Motor neuron (in vitro differentiated cells): ENCODE data around the gene FBXO33. TPM values are rescaled to one million over a fixed set of nuclear protein-coding genes. Genes with fewer than 3 reads are reported as not detected.

Experiments
- ATAC-seq, 8 experiments: fragments of 200-7000 bp; cut with Tn5 transposase; replicated peaks in 6 of 8; 2 replicates each; pipeline ENCODE4 v1.8.0; 2021; ENCODE audit warnings: mild to moderate bottlenecking in 8 of 8, moderate library complexity in 8 of 8
- H3K27ac ChIP-seq, 2 donors: fragments of 250-450 bp; sonication (Bioruptor Pico); 2 replicates each; pipeline ENCODE4 v1.9.0; 2021; ENCODE audit warnings: antibody characterized with exemption in 2 of 2, mild to moderate bottlenecking in 2 of 2, moderate library complexity in 1 of 2
- H3K4me1 ChIP-seq, 2 donors: fragments of 250-450 bp; sonication (Bioruptor Pico); replicated peaks in 1 of 2; 2 replicates each; pipeline ENCODE4 v1.6.1; 2021; ENCODE audit warnings: antibody characterized with exemption in 2 of 2, mild to moderate bottlenecking in 2 of 2, moderate library complexity in 1 of 2
- H3K4me3 ChIP-seq, 5 donors: fragments of 250-450 bp; sonication (Bioruptor Pico); 2 replicates each; pipeline ENCODE4 v1.9.0; 2021; ENCODE audit warnings: antibody characterized with exemption in 5 of 5, mild to moderate bottlenecking in 5 of 5, moderate library complexity in 4 of 5
- WGBS, 10 experiments: fragments of 450-650 bp; shearing (Covaris generic); methylation state at CpG; one replicate each; pipeline ENCODE4 v1.0.0; 2022; 5-methylcytosine and 5-hydroxymethylcytosine counted together
- in situ Hi-C, 9 experiments: fragments of 400-800 bp; cut with MboI; loops; one replicate each; pipeline ENCODE4 v1.15.0; 2021; ENCODE audit warnings: low sequenced_read_pairs in 9 of 9, low pct_unique_long_range_greater_than_20kb in 2 of 9; ENCODE audit not compliant: unreplicated experiment in 9 of 9
- total RNA-seq, 8 experiments: library from RNA; unstranded; fragments of 300-600 nt; gene quantifications; 2 replicates each; pipeline versions ENCODE4 v1.2.3 to v1.2.4, GENCODE V29; 2022

Gene FBXO33
- total RNA-seq, 8 experiments from 2014 or later = 6.4 to 14.7 (median 10.1) TPM

GRCh38 chr14:39382463-39382862 lies 49.8 kb downstream of the FBXO33 start:
- Histone ChIP-seq H3K4me3 (no peak overlapping the region), H3K4me1 (no peaks in the 10 kb centered on the region), H3K27ac (no peak overlapping the region)
- no peak for ATAC-seq
- in situ Hi-C loops = no loop called here
- WGBS, 10 experiments = 79 to 100% (median 97%) methylated on average over 1 to 3 of the region's 3 CpGs; no CpG with 5 or more reads in 1 of the 10 experiments

GRCh38 chr14:39381366-39381765 lies 50.9 kb downstream of the FBXO33 start:
- no peak overlapping the region for H3K4me3 ChIP-seq
- in situ Hi-C loops = no loop called here
- 80 to 100% (median 97%) methylated on average over 2 to 4 of the region's 4 CpGs; no CpG with 5 or more reads in 1 of the 10 experiments for WGBS, 10 experiments
- no peaks in the 10 kb centered on the region for H3K4me1 ChIP-seq
- H3K27ac ChIP-seq = no peak overlapping the region
- no peak for ATAC-seq

- Histone ChIP-seq H3K4me1 (no peaks in the 10 kb centered on the region), H3K27ac (no peak overlapping the region), H3K4me3 (no peak overlapping the region)
- ATAC-seq = peak in 3 of 8 experiments; percentile 17 to 87 (median 76)
- in situ Hi-C loops = no loop called here
- 8 to 86% (median 61%) methylated on average over 3 to 4 of the region's 4 CpGs for WGBS, 10 experiments
Observed at GRCh38 chr14:39376667-39377403, 55.4 kb downstream of the FBXO33 start.

- Histone ChIP-seq H3K4me3 (no peak overlapping the region), H3K4me1 (no peaks in the 10 kb centered on the region), H3K27ac (no peak overlapping the region)
- ATAC-seq = no peak
- in situ Hi-C loops = no loop called here
Observed at GRCh38 chr14:39374851-39375250, 57.4 kb downstream of the FBXO33 start.

- 82 to 100% (median 94%) methylated on average over 1 of the region's 1 CpG; no CpG with 5 or more reads in 2 of the 10 experiments for WGBS, 10 experiments
- in situ Hi-C loops = no loop called here
- H3K27ac ChIP-seq = no peak overlapping the region
Observed at GRCh38 chr14:39372656-39373055, 59.6 kb downstream of the FBXO33 start.

GRCh38 chr14:39370415-39370814 lies 61.8 kb downstream of the FBXO33 start:
- no peak overlapping the region for H3K4me3 ChIP-seq
- 33 to 100% (median 96%) methylated on average over 1 to 9 of the region's 12 CpGs; no CpG with 5 or more reads in 1 of the 10 experiments for WGBS, 10 experiments
- no peak overlapping the region for H3K27ac ChIP-seq
- H3K4me1 ChIP-seq = peaks cover 0 to 5% of the 10 kb centered on the region in 2 donors
- in situ Hi-C loops = no loop called here
- ATAC-seq = no peak

More at GRCh38 chr14:39372656-39373055, 59.6 kb downstream of the FBXO33 start:
- peaks cover 0 to 5% of the 10 kb centered on the region in 2 donors for H3K4me1 ChIP-seq
- H3K4me3 ChIP-seq = no peak overlapping the region
- no peak for ATAC-seq

GRCh38 chr14:39369029-39369428 lies 63.2 kb downstream of the FBXO33 start:
- ATAC-seq = no peak
- in situ Hi-C loops = no loop called here
- 50 to 100% (median 94%) methylated on average over 1 to 2 of the region's 2 CpGs; no CpG with 5 or more reads in 4 of the 10 experiments for WGBS, 10 experiments

GRCh38 chr14:39368261-39368959 lies 63.8 kb downstream of the FBXO33 start:
- Histone ChIP-seq H3K27ac (no peak overlapping the region), H3K4me3 (no peak overlapping the region), H3K4me1 (peaks cover 0 to 5% of the 10 kb centered on the region in 2 donors)
- ATAC-seq = peak in 5 of 8 experiments; percentile 52 to 80 (median 70)
- WGBS, 10 experiments = 28 to 67% (median 50%) methylated on average over 3 to 4 of the region's 4 CpGs
- in situ Hi-C loops = no loop called here

More at GRCh38 chr14:39369029-39369428, 63.2 kb downstream of the FBXO33 start:
- peaks cover 0 to 5% of the 10 kb centered on the region in 2 donors for H3K4me1 ChIP-seq
- H3K4me3 ChIP-seq = no peak overlapping the region
- H3K27ac ChIP-seq = no peak overlapping the region

- peak in 1 of 8 experiments; percentile 27 for ATAC-seq
- peaks cover 0 to 5% of the 10 kb centered on the region in 2 donors for H3K4me1 ChIP-seq
- H3K4me3 ChIP-seq = no peak overlapping the region
- in situ Hi-C loops = no loop called here
- 20 to 80% methylated on average over 1 to 2 of the region's 2 CpGs; no CpG with 5 or more reads in 8 of the 10 experiments for WGBS, 10 experiments
- H3K27ac ChIP-seq = no peak overlapping the region
Observed at GRCh38 chr14:39367387-39367751, 64.9 kb downstream of the FBXO33 start.

- peak in 3 of 8 experiments; percentile 15 to 17 (median 15) for ATAC-seq
Observed at GRCh38 chr14:39366460-39367386, 65.5 kb downstream of the FBXO33 start.

GRCh38 chr14:39365354-39365753 lies 66.9 kb downstream of the FBXO33 start:
- no peak for ATAC-seq

More at GRCh38 chr14:39366460-39367386, 65.5 kb downstream of the FBXO33 start:
- H3K4me1 ChIP-seq = peaks cover 0 to 5% of the 10 kb centered on the region in 2 donors
- H3K27ac ChIP-seq = no peak overlapping the region
- in situ Hi-C loops = no loop called here
- no peak overlapping the region for H3K4me3 ChIP-seq
- 83 to 100% (median 100%) methylated on average over 1 to 8 of the region's 10 CpGs; no CpG with 5 or more reads in 6 of the 10 experiments for WGBS, 10 experiments

GRCh38 chr14:39364509-39364908 lies 67.7 kb downstream of the FBXO33 start:
- ATAC-seq = no peak
- no peak overlapping the region for H3K4me3 ChIP-seq
- 67 to 100% (median 91%) methylated on average over 1 of the region's 1 CpG for WGBS, 10 experiments
- H3K27ac ChIP-seq = no peak overlapping the region
- in situ Hi-C loops = no loop called here
- H3K4me1 ChIP-seq = peaks cover 0 to 3% of the 10 kb centered on the region in 2 donors

More at GRCh38 chr14:39365354-39365753, 66.9 kb downstream of the FBXO33 start:
- in situ Hi-C loops = no loop called here
- H3K4me1 ChIP-seq = peaks cover 0 to 5% of the 10 kb centered on the region in 2 donors
- H3K27ac ChIP-seq = no peak overlapping the region
- 83 to 100% (median 100%) methylated on average over 1 of the region's 1 CpG; no CpG with 5 or more reads in 6 of the 10 experiments for WGBS, 10 experiments
- no peak overlapping the region for H3K4me3 ChIP-seq
